ENCODE results near the gene TLX2. TPM values are rescaled to one million over a fixed set of nuclear protein-coding genes. Genes with fewer than 3 reads are reported as not detected.

TLX2 gene
- total and polyA plus RNA-seq, 2 of the 13 experiments (the other 11 are each of a cell fraction or from before 2014, with no cell fraction given): 0.05 to 0.20 TPM

GRCh38 chr2:74529357-74530238 is 15.3 kb downstream of the TLX2 start, which contains the start of the genes AUP1 and HTRA2 (continued):
- no peak for TF ChIP-seq STAT6 (CRISPR knock-in tag; IDR thresholded peaks at IDR 0.05; ENCODE audit: borderline replicate concordance)
- peak; percentile 16 for TF ChIP-seq CBX1 (IDR thresholded peaks at IDR 0.05; ENCODE audit: low read depth)
- 0 out of 2 replicates have a peak, but pooled peaks have one; percentile 71 for TF ChIP-seq ZSCAN12 (CRISPR knock-in tag; IDR thresholded peaks at IDR 0.05)
- peak; percentile 91; the same call in 1 of the 2 replicates for TF ChIP-seq ZNF510 (CRISPR knock-in tag; IDR thresholded peaks at IDR 0.05; ENCODE audit: low read depth)
- TF ChIP-seq ZFP37 (CRISPR knock-in tag; IDR thresholded peaks at IDR 0.05; ENCODE audit: borderline replicate concordance): no peak; the same call in 1 of the 2 replicates
- no peak for TF ChIP-seq FOSL1 (CRISPR knock-in tag; IDR thresholded peaks at IDR 0.05; ENCODE audit: borderline replicate concordance)
- TF ChIP-seq, protein P1, sequence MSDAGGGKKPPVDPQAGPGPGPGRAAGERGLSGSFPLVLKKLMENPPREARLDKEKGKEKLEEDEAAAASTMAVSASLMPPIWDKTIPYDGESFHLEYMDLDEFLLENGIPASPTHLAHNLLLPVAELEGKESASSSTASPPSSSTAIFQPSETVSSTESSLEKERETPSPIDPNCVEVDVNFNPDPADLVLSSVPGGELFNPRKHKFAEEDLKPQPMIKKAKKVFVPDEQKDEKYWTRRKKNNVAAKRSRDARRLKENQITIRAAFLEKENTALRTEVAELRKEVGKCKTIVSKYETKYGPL (CRISPR knock-in tag; IDR thresholded peaks at IDR 0.05): peak; percentile 15
- 0 out of 2 replicates have a peak, but pooled peaks have one; percentile 57 for TF ChIP-seq ZNF777 (CRISPR knock-in tag; IDR thresholded peaks at IDR 0.05)
- TF ChIP-seq DNMT1 (CRISPR knock-in tag; IDR thresholded peaks at IDR 0.05): peak; percentile 91; the same call in 1 of the 2 replicates
- peak; percentile 36; the same call in 1 of the 2 replicates for TF ChIP-seq ZNF709 (CRISPR knock-in tag; IDR thresholded peaks at IDR 0.05)
- peak; percentile 50 for TF ChIP-seq ZNF280D (CRISPR knock-in tag; IDR thresholded peaks at IDR 0.05)
- TF ChIP-seq ZBTB3 (CRISPR knock-in tag; IDR thresholded peaks at IDR 0.05; ENCODE audit: borderline replicate concordance, low read depth): peak; percentile 81; the same call in 1 of the 2 replicates
- 0 out of 2 replicates have a peak, but pooled peaks have one; percentile 27 for TF ChIP-seq BCL6 (CRISPR knock-in tag; IDR thresholded peaks at IDR 0.05)
- 0 out of 2 replicates have a peak, but pooled peaks have one; percentile 11 for TF ChIP-seq ZNF616 (CRISPR knock-in tag; IDR thresholded peaks at IDR 0.05; ENCODE audit: low read depth)
- TF ChIP-seq PHB2 (IDR thresholded peaks at IDR 0.05; ENCODE audit: partially characterized antibody): no peak
- no peak for TF ChIP-seq ATM (IDR thresholded peaks at IDR 0.05; ENCODE audit: borderline replicate concordance)
- TF ChIP-seq NRL (CRISPR knock-in tag; IDR thresholded peaks at IDR 0.05; ENCODE audit: borderline replicate concordance): no peak
- TF ChIP-seq, protein P2, sequence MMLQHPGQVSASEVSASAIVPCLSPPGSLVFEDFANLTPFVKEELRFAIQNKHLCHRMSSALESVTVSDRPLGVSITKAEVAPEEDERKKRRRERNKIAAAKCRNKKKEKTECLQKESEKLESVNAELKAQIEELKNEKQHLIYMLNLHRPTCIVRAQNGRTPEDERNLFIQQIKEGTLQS (CRISPR knock-in tag; IDR thresholded peaks at IDR 0.05): 0 out of 2 replicates have a peak, but pooled peaks have one; percentile 13
- TF ChIP-seq IRF9 (CRISPR knock-in tag; IDR thresholded peaks at IDR 0.05; ENCODE audit: borderline replicate concordance): peak; percentile 70; the same call in 1 of the 2 replicates
- no peak; the same call in 1 of the 2 replicates for TF ChIP-seq ZZZ3 (CRISPR knock-in tag; IDR thresholded peaks at IDR 0.05; ENCODE audit: borderline replicate concordance)

All from HepG2 (cell line).